GM19240 (cell line): ENCODE measurements around the gene LYZ.
"Not testable (repeated sequence)": the region's sequence is repeated elsewhere in the genome, so short reads cannot be mapped to it uniquely, and the experiment has no call there.

Experiments used
- DNase-seq: peaks from one replicate; pipeline ENCODE4 v3.0.0; 2011; ENCODE audit warnings: low spot score; ENCODE audit not compliant: insufficient read length

Gene LYZ

GRCh38 chr12:69348162-69348938 is at the start of gene LYZ:
Gene LYZ, plus strand, starts transcription at chr12:69348381. Its CDS starts 28 bp downstream, at chr12:69348409.
- no peak for DNase-seq

GRCh38 chr12:69298947-69299346 is 49.2 kb upstream of the LYZ start:
- DNase-seq, result no peak

GRCh38 chr12:69304284-69304683 is 43.9 kb upstream of the LYZ start:
- DNase-seq, result no peak

GRCh38 chr12:69309461-69309860 is 38.7 kb upstream of the LYZ start:
- no peak for DNase-seq

GRCh38 chr12:69313209-69313608 is 35.0 kb upstream of the LYZ start:
- DNase-seq, result no peak

GRCh38 chr12:69316784-69317183 is 31.4 kb upstream of the LYZ start:
- not testable (repeated sequence) for DNase-seq

GRCh38 chr12:69317233-69317632 is 30.9 kb upstream of the LYZ start:
- not testable (repeated sequence) for DNase-seq

GRCh38 chr12:69318225-69318624 is 30.0 kb upstream of the LYZ start:
- DNase-seq, result no peak

GRCh38 chr12:69321351-69321750 is 26.8 kb upstream of the LYZ start:
- no peak for DNase-seq

- DNase-seq, result no peak
These were observed 23.2 kb upstream of the LYZ start for GRCh38 chr12:69324797-69325466.

- DNase-seq, result no peak
These were observed 19.8 kb upstream of the LYZ start for GRCh38 chr12:69328426-69328825.

GRCh38 chr12:69329669-69330428 is 18.3 kb upstream of the LYZ start:
- DNase-seq, result no peak

GRCh38 chr12:69330475-69331473 is 17.4 kb upstream of the LYZ start:
- peak; percentile 8 for DNase-seq

- no peak for DNase-seq
These were observed 16.7 kb upstream of the LYZ start for GRCh38 chr12:69331519-69331908.

- no peak for DNase-seq
These were observed 16.1 kb upstream of the LYZ start for GRCh38 chr12:69331909-69332684.

- DNase-seq, result no peak
These were observed 15.3 kb upstream of the LYZ start for GRCh38 chr12:69332815-69333358.

- DNase-seq, result no peak
These were observed 14.0 kb upstream of the LYZ start for GRCh38 chr12:69334158-69334557.

GRCh38 chr12:69337311-69338090 is 10.7 kb upstream of the LYZ start:
- DNase-seq, result no peak
